NCI-H2107 treated with DMSO at 0.1 percent for 48 hours (cell line): ENCODE data around the gene CACNG1.
"Not testable (repeated sequence)": the region's sequence is repeated elsewhere in the genome, so short reads cannot be mapped to it uniquely, and the experiment has no call there.

ENCODE experiments used
- DNase-seq: peaks from one replicate; lab custom pipeline; 2025; ENCODE audit not compliant: unreplicated experiment; lab: John Stamatoyannopoulos, UW

Gene CACNG1

DNA sequence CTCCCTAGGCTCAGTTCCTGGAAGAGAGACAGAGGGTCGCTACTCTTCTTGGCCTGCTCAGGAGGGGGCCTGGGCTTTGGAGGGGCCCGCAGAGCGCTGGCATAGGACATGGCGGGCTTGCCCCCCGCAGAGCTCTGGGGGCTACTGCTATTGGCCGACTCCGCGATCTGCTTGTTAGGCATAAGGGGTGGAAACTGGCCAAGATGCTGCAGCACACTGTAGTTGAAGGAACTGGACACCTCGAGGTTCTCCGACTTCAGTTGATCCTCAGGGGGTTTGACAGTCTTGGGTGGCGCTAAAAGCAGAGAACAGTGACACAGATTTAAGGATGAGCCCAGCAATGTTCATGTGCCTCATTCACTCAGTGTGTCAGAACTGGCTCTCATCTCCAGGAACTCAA, 33.9 kb downstream of the CACNG1 start:
- DNase-seq, result no peak

- no peak for DNase-seq
Observed at GRCh38 chr17:67079491-67079890, 35.1 kb downstream of the CACNG1 start.

GRCh38 chr17:67080804-67081203, 36.5 kb downstream of the CACNG1 start:
- no peak for DNase-seq

DNA sequence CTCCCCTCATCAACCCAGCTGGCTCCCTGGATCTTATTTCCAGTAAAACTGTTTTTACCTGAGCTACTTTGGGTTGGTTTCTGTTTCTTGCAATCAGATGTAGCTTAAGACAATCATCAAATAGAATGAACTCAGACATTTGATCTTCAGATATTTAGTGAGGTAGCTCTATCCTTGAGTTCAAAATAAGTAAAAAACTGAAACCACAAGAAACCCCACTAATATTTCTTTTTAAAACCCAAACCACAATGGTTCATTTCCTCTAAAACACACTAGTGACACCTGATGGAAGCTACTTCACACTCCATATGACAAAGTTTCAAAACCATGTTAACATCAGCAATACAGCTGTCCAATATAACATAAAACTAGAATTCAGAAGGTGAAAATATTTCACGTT, 37.8 kb downstream of the CACNG1 start:
- DNase-seq, result no peak

DNA sequence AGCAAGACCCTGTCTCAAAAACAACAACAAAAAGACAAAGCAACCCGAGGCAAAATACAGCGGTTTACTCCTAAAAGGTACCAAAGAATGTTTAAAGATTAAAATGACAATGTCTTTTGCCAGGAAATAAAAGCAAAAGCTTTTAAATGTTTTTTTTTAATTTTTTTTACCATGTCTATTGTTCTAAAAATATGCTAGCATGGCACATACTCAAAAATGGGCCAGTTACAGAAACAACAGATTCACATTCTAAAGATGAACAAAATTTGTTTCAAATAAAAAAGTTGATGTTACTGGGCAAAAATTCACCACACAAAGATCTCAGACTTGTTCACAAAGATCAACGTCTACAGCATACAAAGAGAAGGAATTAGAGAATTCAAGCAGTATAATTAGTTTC, 41.1 kb downstream of the CACNG1 start:
- DNase-seq, result no peak

DNA sequence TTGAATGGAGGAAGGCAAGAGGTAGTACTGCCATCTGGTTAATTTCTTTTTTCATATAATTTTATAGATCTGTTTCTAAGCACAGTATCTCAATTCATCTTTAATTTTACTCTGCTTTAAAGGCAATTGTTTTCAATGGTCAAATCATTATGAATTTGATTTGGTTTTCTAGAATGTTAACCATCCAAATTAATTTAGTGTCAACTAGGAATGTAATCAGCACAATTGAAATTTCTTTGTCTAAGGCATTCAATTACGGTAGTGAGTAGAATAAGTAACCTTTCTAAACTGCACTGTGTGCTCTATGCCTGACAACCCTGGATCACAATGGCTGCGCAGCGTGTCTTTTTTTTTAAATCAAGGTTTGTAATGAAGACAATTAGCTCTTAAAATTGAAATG, 44.3 kb downstream of the CACNG1 start:
- no peak for DNase-seq

DNA sequence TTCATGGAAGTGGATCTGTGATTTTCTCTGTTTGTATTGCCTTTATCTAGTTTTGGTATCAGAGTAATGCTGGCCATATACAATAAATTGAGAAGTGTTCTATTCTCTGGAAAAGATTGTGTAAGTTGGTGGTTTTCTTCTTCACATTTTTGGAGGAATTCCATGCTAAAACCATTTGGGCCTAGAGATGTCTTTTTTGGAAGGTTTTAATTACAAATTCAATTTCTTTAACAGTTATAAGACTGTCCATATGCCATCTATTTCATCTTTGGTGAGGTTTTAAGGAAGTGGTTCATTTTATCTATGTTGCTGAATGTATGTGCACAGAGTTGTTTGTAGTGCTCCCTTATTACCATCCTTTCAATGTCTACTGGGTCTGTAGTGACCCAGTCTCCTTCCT, 46.0 kb downstream of the CACNG1 start:
- DNase-seq, result no peak

- no peak for DNase-seq
Observed at GRCh38 chr17:67092291-67092690, 47.9 kb downstream of the CACNG1 start.

DNA sequence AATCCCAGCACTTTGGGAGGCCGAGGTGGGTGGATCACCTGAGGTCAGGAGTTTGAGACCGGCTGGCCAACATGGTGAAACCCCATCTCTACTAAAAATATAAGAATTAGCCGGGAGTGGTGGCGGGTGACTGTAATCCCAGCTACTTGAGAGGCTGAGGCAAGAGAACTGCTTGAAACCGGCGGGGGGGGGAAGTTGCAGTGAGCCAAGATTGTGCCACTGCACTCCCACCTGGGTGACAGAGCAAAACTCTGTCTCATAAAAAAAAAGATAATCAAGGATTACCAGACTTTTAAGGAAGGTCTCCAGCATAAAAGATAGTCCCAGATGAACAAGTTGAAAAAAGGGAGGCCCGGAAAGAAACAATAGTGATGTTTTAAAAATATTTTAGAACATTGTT, 48.4 kb downstream of the CACNG1 start:
- DNase-seq, result not testable (repeated sequence)

DNA sequence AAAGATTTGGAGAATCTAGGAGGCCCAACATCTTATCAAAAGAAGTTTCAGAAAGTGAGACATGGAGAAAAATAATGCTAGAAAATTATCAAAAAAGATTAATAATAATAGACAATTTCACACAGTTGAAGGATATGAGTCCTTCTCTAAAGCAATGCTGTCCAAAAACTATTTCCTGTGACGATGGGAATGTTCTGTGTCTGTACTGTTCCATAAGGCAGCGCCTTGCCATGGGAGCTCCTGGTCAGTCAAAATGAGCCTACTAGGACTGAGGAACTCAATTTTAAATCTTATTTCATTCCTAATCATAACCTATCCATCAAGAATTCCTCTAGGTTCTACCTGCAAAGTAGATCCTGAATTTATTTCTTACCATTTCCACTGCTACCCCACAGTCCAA, 49.0 kb downstream of the CACNG1 start:
- no peak for DNase-seq

DNA sequence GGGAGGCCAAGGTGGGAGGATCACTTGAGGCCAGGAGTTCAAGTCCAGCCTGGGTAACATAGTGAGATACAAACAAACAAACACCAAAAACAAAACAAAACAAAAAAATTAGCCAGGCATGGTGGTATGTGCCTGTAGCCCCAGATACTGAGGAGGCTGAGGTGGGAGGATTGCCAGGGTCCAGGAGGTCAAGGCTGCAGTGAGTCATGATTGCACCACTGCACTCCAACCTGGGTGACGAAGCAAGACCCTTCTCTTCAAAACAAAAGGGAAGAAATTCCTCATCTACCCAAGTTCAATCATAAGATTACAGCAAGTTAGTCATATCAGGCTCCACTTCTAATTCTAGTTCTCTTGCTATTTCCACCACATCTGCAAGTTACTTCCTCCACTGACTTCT, 50.9 kb downstream of the CACNG1 start:
- DNase-seq, result not testable (repeated sequence)

DNA sequence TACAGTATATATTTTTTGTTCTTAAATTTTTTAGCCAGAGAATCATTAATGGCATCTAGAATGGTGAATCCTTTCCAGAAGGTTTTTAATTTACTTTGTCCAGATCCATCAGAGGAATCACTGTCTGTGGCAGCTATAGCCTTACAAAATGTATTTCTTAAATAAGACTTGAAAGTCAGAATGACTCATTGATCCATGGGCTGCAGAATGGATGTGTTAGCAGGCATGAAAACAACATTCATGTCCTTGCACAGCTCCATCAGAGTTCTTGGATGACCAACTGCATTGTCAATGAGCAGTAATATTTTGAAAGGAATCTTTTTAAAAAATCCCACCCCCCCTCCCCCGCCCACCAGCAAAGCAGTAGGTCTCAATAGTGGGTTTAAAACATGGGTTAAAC, 51.4 kb downstream of the CACNG1 start:
- DNase-seq, result no peak

DNA sequence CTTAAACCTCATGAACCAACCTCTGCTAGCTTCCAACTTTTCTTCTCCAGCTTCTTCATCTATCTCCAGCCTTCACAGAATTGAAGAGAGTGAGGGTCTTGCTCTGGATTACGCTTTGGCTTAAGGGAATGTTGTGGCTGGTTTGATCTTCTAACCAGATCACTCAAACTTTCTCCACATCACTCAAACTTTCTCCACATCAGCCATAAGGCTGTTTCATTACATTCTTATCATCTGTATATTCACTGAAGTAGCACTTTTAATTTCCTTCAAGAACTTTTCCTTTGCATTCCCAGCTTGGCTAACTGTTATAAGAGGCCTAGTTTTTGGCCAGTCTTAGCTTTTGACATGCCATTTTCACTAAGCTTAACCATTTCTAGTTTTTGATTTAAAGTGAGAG, 52.3 kb downstream of the CACNG1 start:
- DNase-seq, result no peak

- no peak for DNase-seq
Observed at GRCh38 chr17:67098006-67098405, 53.7 kb downstream of the CACNG1 start.

DNA sequence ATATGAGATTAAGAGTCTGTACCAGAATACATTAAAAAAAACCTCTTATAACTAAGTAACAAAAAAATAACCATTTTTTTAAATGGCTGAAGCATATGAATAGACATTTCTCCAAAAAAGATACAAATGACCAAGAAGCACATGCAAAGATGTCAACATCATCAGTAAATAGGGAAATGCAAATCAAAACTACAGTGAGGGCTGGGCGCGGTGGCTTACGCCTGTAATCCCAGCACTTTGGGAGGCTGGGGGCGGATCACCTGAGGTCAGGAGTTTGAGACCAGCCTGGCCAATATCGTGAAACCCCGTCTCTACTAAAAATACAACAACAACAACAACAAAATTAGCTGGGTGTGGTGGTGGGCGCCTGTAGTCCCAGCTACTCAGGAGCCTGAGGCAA, 60.3 kb downstream of the CACNG1 start:
- not testable (repeated sequence) for DNase-seq

GRCh38 chr17:67105213-67105612, 60.9 kb downstream of the CACNG1 start:
- no peak for DNase-seq
